Lower lobe of right lung (tissue), 2 donors: Measurements from ENCODE around the gene PDGFA. TPM values are rescaled to one million over a fixed set of nuclear protein-coding genes. Genes with fewer than 3 reads are reported as not detected.
A peak's percentile ranks its signal among the peaks of the same experiment; 100 is the strongest.
"Not testable (repeated sequence)": the region's sequence is repeated elsewhere in the genome, so short reads cannot be mapped to it uniquely, and the experiment has no call there.

Experiments used
- ATAC-seq, 2 donors: fragments of 200-7000 bp; cut with Tn5 transposase; one replicate each; pipeline ENCODE4 v1.9.1; 2020 to 2022; ENCODE audit warnings: mild to moderate bottlenecking in 2 of 2, moderate library complexity in 2 of 2
- DNase-seq: peaks from one replicate; pipeline ENCODE4 v3.0.0-alpha.2; 2020
- H3K27ac ChIP-seq: fragments of 200-600 bp; one replicate; pipeline ENCODE4 v1.8.0; 2022
- H3K27me3 ChIP-seq: fragments of 200-600 bp; one replicate; pipeline ENCODE4 v1.8.0; 2022; ENCODE audit warnings: low read depth
- H3K36me3 ChIP-seq: fragments of 200-600 bp; one replicate; pipeline ENCODE4 v1.8.0; 2022; ENCODE audit warnings: mild to moderate bottlenecking
- H3K4me1 ChIP-seq: fragments of 200-600 bp; one replicate; pipeline ENCODE4 v1.8.0; 2022
- H3K4me3 ChIP-seq: fragments of 200-600 bp; one replicate; pipeline ENCODE4 v1.8.0; 2022; ENCODE audit warnings: mild to moderate bottlenecking
- H3K9me3 ChIP-seq: fragments of 200-600 bp; one replicate; pipeline ENCODE4 v1.8.0; 2022
- CTCF ChIP-seq: fragments of 200-600 bp; IDR thresholded peaks from one replicate; pipeline ENCODE4 v1.8.0; 2022; ENCODE audit warnings: antibody characterized with exemption, mild to moderate bottlenecking
- intact Hi-C: fragments of 100-400 bp; cut with DNase I; formaldehyde crosslinking; loops from one replicate; pipeline ENCODE4 v1.11.0; 2022
- total RNA-seq: library from RNA; stranded (reverse); fragmentation: NEBNext Ultra II Directional; extraction: Animal tissue kit (Norgen Biotek cat#: 25700); gene quantifications from one replicate; pipeline ENCODE4 v1.2.1, GENCODE V29; 2021
- donor health status: DM: no; HTN: yes; CAD: no; lungs with severe emphysema.

PDGFA gene
- total RNA-seq, 1 donor from 2014 or later = 27.1 TPM

GRCh38 chr7:555551-556160 is 36.0 kb upstream of the PDGFA start:
- DNase-seq (no peak), ATAC-seq (no peak)
- no peak overlapping the region for H3K27ac ChIP-seq
- no peaks in the 10 kb centered on the region for H3K4me1 ChIP-seq
- TF ChIP-seq CTCF = no peak
- intact Hi-C loops = no loop called here
- H3K27me3 ChIP-seq = no peaks in the 10 kb centered on the region
- H3K36me3 ChIP-seq = no peaks in the 10 kb centered on the region
- H3K4me3 ChIP-seq = no peak overlapping the region
- no peaks in the 10 kb centered on the region for H3K9me3 ChIP-seq

GRCh38 chr7:553636-554111 is 34.0 kb upstream of the PDGFA start:
- Histone ChIP-seq H3K9me3 (no peaks in the 10 kb centered on the region), H3K4me1 (no peaks in the 10 kb centered on the region), H3K27me3 (no peaks in the 10 kb centered on the region), H3K4me3 (no peak overlapping the region), H3K36me3 (peaks cover 3% of the 10 kb centered on the region), H3K27ac (no peak overlapping the region)
- TF ChIP-seq CTCF = no peak
- DNase-seq (no peak), ATAC-seq (peak; percentile 6 to 7)
- intact Hi-C loops = no loop called here

GRCh38 chr7:552868-553635 is 33.4 kb upstream of the PDGFA start:
- H3K36me3 ChIP-seq = peaks cover 3% of the 10 kb centered on the region
- no peaks in the 10 kb centered on the region for H3K4me1 ChIP-seq
- TF ChIP-seq CTCF = no peak
- intact Hi-C loops = no loop called here
- no peak overlapping the region for H3K4me3 ChIP-seq
- H3K27ac ChIP-seq = no peak overlapping the region
- H3K9me3 ChIP-seq = no peaks in the 10 kb centered on the region
- H3K27me3 ChIP-seq = no peaks in the 10 kb centered on the region
- ATAC-seq = peak; percentile 53 to 65
- DNase-seq = no peak

GRCh38 chr7:552151-552867 is 32.7 kb upstream of the PDGFA start:
- H3K36me3 ChIP-seq, H3K27me3 ChIP-seq, H3K4me3 ChIP-seq, H3K27ac ChIP-seq, ATAC-seq, H3K4me1 ChIP-seq, H3K9me3 ChIP-seq, intact Hi-C loops: not testable (repeated sequence)
- peak; percentile 3 for DNase-seq

- peak; percentile 16 for DNase-seq
- H3K36me3 ChIP-seq, intact Hi-C loops, H3K4me1 ChIP-seq, ATAC-seq, H3K27me3 ChIP-seq, H3K27ac ChIP-seq, H3K9me3 ChIP-seq, H3K4me3 ChIP-seq: not testable (repeated sequence)
These were observed 31.9 kb upstream of the PDGFA start for GRCh38 chr7:551615-551970.

GRCh38 chr7:550881-551614 is 31.4 kb upstream of the PDGFA start:
- no peak overlapping the region for H3K4me3 ChIP-seq

More at GRCh38 chr7:550881-551614, 31.4 kb upstream of the PDGFA start:
- Histone ChIP-seq H3K4me1 (no peaks in the 10 kb centered on the region), H3K27ac (no peak overlapping the region), H3K36me3 (peaks cover 3% of the 10 kb centered on the region), H3K9me3 (no peaks in the 10 kb centered on the region), H3K27me3 (no peaks in the 10 kb centered on the region)
- ATAC-seq (no peak), DNase-seq (no peak)
- no peak for TF ChIP-seq CTCF
- intact Hi-C loops = no loop called here
